MCF 10A (cell line): ENCODE results near the gene TIMM10B. TPM values are rescaled to one million over a fixed set of nuclear protein-coding genes. Genes with fewer than 3 reads are reported as not detected.

Experiments
- BruUV-seq: library from RNA; stranded (reverse); fragments of 400-500 nt; replicated peaks from 2 replicates; lab custom pipeline; 2021; lab: Mats Ljungman, UMichigan
- CTCF ChIA-PET: fragments of 300-600 bp; sonication (Branson Sonifier 250); formaldehyde crosslinking; extraction: SDS; loops from one replicate; lab custom pipeline; 2021; ENCODE audit warnings: antibody characterized with exemption, inconsistent platforms; lab: Yijun Ruan, JAX
- POLR2A ChIA-PET: fragments of 300-600, 350-650 bp; sonication (Branson Sonifier 250); formaldehyde crosslinking; extraction: SDS; loops from one replicate; lab custom pipeline; 2020; ENCODE audit warnings: antibody characterized with exemption, inconsistent platforms; lab: Yijun Ruan, JAX
- DNase-seq: peaks from one replicate; pipeline ENCODE4 v3.0.0-alpha.2; 2018; ENCODE audit not compliant: unreplicated experiment
- H3K27ac Mint-ChIP-seq: one replicate; pipeline ENCODE4 v1.8.0; 2022; ENCODE audit warnings: mild to moderate bottlenecking, low read depth, mixed read lengths; ENCODE audit not compliant: unreplicated experiment
- H3K27me3 Mint-ChIP-seq: one replicate; pipeline ENCODE4 v1.8.0; 2022; ENCODE audit warnings: mixed read lengths; ENCODE audit not compliant: insufficient read depth, unreplicated experiment
- H3K36me3 Mint-ChIP-seq: one replicate; pipeline ENCODE4 v1.8.0; 2022; ENCODE audit warnings: mild to moderate bottlenecking, moderate library complexity, mixed read lengths; ENCODE audit not compliant: insufficient read depth, unreplicated experiment
- H3K4me1 Mint-ChIP-seq: one replicate; pipeline ENCODE4 v1.8.0; 2022; ENCODE audit warnings: mixed read lengths; ENCODE audit not compliant: insufficient read depth, unreplicated experiment
- H3K4me3 Mint-ChIP-seq: one replicate; pipeline ENCODE4 v1.8.0; 2022; ENCODE audit warnings: mild to moderate bottlenecking, moderate library complexity, mixed read lengths; ENCODE audit not compliant: unreplicated experiment
- H3K9me3 Mint-ChIP-seq: one replicate; pipeline ENCODE4 v1.8.0; 2022; ENCODE audit warnings: mixed read lengths; ENCODE audit not compliant: unreplicated experiment
- intact Hi-C: fragments of 100-400 bp; cut with micrococcal nuclease; formaldehyde crosslinking; loops from 2 replicates; pipeline ENCODE4 v1.14.1; 2022
- total RNA-seq: library from RNA; stranded (reverse); gene quantifications from 2 replicates; pipeline ENCODE4 v1.2.3, GENCODE V29; 2022
- TF ChIP-seq, protein P1 (sequence below): fragments of 200-600 bp; IDR thresholded peaks from one replicate; pipeline ENCODE4 v1.8.0; 2022; ENCODE audit warnings: antibody characterized with exemption, mild to moderate bottlenecking; ENCODE audit not compliant: unreplicated experiment

TIMM10B gene
- total RNA-seq, 1 experiment from 2014 or later: 36.2 TPM

DNA sequence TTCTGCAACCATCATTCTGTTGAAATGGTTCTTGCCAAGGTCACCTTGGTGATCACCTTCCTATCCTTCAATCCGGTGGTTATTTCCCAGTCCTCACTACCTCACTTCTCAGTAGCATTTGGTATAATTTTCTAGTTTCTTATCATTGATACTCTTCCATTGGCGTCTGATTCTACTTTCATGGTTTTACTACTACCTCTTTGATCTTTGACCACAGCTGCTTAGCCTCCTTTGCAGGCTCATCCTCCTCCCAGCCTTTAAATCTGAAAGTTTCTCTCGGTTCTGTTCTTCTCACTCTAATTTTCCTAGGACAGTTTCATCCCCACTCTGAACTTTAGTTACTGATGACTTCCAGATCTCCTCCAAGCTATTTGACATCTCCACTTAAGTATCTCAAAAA, 5.0 kb downstream of the TIMM10B start:
- POLR2A ChIA-PET: interaction anchor here (0.6 kb wide), 1 partner anchor 23 kb away, joined by 3 read pairs; no protein-coding TSS in a partner anchor
- no TSS peak for BruUV-seq

DNA sequence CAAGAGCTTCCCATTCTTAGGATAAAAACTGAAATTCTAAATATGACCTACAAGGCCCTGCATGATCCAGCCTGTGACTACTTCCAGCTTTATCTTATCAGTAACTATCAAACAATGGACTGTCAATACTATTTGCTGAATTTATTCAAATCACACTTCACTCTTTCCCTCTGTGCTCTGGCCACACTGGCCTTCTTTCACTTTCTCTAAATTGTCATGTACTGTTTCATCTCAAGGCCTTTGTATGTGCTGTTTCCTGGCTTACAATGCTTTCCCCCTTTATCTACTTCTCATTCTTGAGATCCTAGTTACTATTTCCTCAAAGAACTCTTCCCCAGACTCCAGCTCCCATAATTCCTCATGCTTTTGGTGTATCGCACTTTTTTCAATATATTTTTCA, 5.6 kb downstream of the TIMM10B start:
- CTCF ChIA-PET: interaction anchor here (0.5 to 10.6 kb wide), 7 partner anchors 13 to 209 kb away, joined by 3 to 65 read pairs (median 4); no protein-coding TSS in a partner anchor

More for the DNA sequence above, 5.0 kb downstream of the TIMM10B start:
- TF ChIP-seq, protein P1, sequence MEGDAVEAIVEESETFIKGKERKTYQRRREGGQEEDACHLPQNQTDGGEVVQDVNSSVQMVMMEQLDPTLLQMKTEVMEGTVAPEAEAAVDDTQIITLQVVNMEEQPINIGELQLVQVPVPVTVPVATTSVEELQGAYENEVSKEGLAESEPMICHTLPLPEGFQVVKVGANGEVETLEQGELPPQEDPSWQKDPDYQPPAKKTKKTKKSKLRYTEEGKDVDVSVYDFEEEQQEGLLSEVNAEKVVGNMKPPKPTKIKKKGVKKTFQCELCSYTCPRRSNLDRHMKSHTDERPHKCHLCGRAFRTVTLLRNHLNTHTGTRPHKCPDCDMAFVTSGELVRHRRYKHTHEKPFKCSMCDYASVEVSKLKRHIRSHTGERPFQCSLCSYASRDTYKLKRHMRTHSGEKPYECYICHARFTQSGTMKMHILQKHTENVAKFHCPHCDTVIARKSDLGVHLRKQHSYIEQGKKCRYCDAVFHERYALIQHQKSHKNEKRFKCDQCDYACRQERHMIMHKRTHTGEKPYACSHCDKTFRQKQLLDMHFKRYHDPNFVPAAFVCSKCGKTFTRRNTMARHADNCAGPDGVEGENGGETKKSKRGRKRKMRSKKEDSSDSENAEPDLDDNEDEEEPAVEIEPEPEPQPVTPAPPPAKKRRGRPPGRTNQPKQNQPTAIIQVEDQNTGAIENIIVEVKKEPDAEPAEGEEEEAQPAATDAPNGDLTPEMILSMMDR: no peak
- no peak for DNase-seq
- intact Hi-C loops: no loop called here
- Mint-ChIP-seq H3K36me3 (peaks cover 40% of the 10 kb centered on the region), H3K4me1 (peaks cover 12% of the 10 kb centered on the region), H3K27ac (no peak overlapping the region), H3K27me3 (no peaks in the 10 kb centered on the region), H3K9me3 (no peaks in the 10 kb centered on the region), H3K4me3 (no peak overlapping the region)
- CTCF ChIA-PET: interaction anchor here (0.5 to 10.6 kb wide), 9 partner anchors 13 to 368 kb away, joined by 3 to 65 read pairs (median 4); no protein-coding TSS in a partner anchor

DNA sequence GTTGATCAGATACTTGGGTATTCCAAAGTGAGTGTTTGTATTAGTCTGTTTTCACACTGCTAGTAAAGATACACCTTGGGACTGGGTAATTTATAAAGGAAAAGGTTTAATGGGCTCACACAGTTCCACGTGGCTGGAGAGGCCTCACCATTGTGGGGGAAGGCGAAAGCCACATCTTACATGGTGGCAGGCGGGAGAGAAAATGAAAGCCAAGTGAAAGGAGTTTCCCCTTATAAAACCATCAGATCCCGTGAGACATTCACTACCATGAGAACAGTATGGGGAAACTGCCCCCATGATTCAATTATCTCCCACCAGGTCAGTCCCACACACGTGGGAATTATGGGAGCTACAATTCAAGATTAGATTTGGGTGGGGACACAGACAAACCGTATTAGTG, 7.0 kb downstream of the TIMM10B start:
- TF ChIP-seq, protein P1: no peak
- BruUV-seq: no TSS peak
- DNase-seq: no peak
- Mint-ChIP-seq H3K4me3 (no peak overlapping the region), H3K27ac (no peak overlapping the region), H3K9me3 (no peaks in the 10 kb centered on the region), H3K36me3 (peaks cover 26% of the 10 kb centered on the region), H3K27me3 (no peaks in the 10 kb centered on the region), H3K4me1 (peaks cover 2% of the 10 kb centered on the region)
- POLR2A ChIA-PET: interaction anchor here (1.0 to 1.2 kb wide), 2 partner anchors 30 to 116 kb away, joined by 3 read pairs; no protein-coding TSS in a partner anchor
- CTCF ChIA-PET: interaction anchor here (0.7 to 10.6 kb wide), 3 partner anchors 17 to 125 kb away, joined by 3 to 65 read pairs (median 23); no protein-coding TSS in a partner anchor
- intact Hi-C loops: no loop called here

More for the DNA sequence above, 5.6 kb downstream of the TIMM10B start:
- peaks cover 12% of the 10 kb centered on the region for H3K4me1 Mint-ChIP-seq
- H3K36me3 Mint-ChIP-seq: peaks cover 37% of the 10 kb centered on the region
- no peak overlapping the region for H3K4me3 Mint-ChIP-seq
- intact Hi-C loops: no loop called here
- H3K27me3 Mint-ChIP-seq: no peaks in the 10 kb centered on the region
- DNase-seq: no peak
- POLR2A ChIA-PET: interaction anchor here (0.6 to 0.9 kb wide), 4 partner anchors 23 to 97 kb away, joined by 3 to 4 read pairs (median 3); partner anchors contain the start of gene SMPD1
- TF ChIP-seq, protein P1: no peak
- no peak overlapping the region for H3K27ac Mint-ChIP-seq
- no peaks in the 10 kb centered on the region for H3K9me3 Mint-ChIP-seq
- no TSS peak for BruUV-seq

DNA sequence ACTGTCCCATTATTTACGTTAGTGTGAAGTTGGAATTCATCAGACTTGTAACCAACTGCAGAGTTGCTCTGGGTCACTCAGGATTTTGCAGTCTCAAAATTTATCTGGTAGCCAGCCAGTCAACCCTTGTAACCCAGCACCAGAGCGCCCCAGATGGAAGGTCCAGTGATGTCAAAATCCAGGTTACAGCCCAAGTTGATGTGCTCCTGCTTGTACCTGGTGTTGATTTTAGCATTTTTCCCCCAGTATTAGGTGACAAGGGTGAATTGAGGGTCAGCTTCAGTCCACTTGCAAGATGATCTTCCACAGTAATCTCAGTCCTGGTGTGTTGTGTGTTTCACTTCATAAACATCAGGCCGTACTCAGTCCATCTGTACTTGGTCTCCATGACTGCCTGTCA, 7.5 kb downstream of the TIMM10B start:
- no peaks in the 10 kb centered on the region for H3K9me3 Mint-ChIP-seq
- intact Hi-C loops: no loop called here
- no peaks in the 10 kb centered on the region for H3K27me3 Mint-ChIP-seq
- ChIA-PET POLR2A (interaction anchor here (1.0 to 1.2 kb wide), 2 partner anchors 30 to 115 kb away, joined by 3 read pairs; no protein-coding TSS in a partner anchor), CTCF (interaction anchor here (0.6 to 10.6 kb wide), 7 partner anchors 12 to 550 kb away, joined by 3 to 65 read pairs (median 4); no protein-coding TSS in a partner anchor)
- H3K4me3 Mint-ChIP-seq: no peak overlapping the region
- TF ChIP-seq, protein P1: no peak
- no TSS peak for BruUV-seq
- peaks cover 21% of the 10 kb centered on the region for H3K36me3 Mint-ChIP-seq
- H3K27ac Mint-ChIP-seq: no peak overlapping the region
- H3K4me1 Mint-ChIP-seq: no peaks in the 10 kb centered on the region
- no peak for DNase-seq
